Kidney (tissue), 14 donors: ENCODE measurements around the gene BNC1. TPM values are rescaled to one million over a fixed set of nuclear protein-coding genes. Genes with fewer than 3 reads are reported as not detected.
"Not testable (repeated sequence)": the region's sequence is repeated elsewhere in the genome, so short reads cannot be mapped to it uniquely, and the experiment has no call there.

Source experiments
- DNase-seq, 5 donors: peaks; one replicate each; pipeline ENCODE4 v3.0.0-alpha.2; 2013 to 2020
- FAIRE-seq: peaks from 2 replicates; lab custom pipeline; 2012; peaks lifted over from hg19 to GRCh38; lab: Jason Lieb, UNC
- H3K27ac ChIP-seq, 2 donors: one replicate each; pipeline ENCODE4 v1.7.0; 2013; ENCODE audit warnings: low read depth in 2 of 2, low read length in 2 of 2, inconsistent platforms in 1 of 2
- H3K27me3 ChIP-seq: one replicate; pipeline ENCODE4 v1.7.1; 2013; ENCODE audit warnings: low read length, inconsistent platforms; ENCODE audit not compliant: control insufficient read depth, insufficient read depth
- H3K36me3 ChIP-seq, 3 donors: one replicate each; pipeline versions ENCODE4 v1.7.0 to v1.7.1; 2013; ENCODE audit warnings: low read length in 3 of 3, control low read depth in 1 of 3, inconsistent platforms in 1 of 3; ENCODE audit not compliant: insufficient read depth in 3 of 3, control insufficient read depth in 2 of 3
- H3K4me1 ChIP-seq, 3 donors: one replicate each; pipeline versions ENCODE4 v1.7.0 to v1.7.1; 2013; ENCODE audit warnings: low read length in 3 of 3, inconsistent platforms in 1 of 3, low read depth in 1 of 3; ENCODE audit not compliant: control insufficient read depth in 2 of 3, insufficient read depth in 2 of 3
- H3K4me3 ChIP-seq, 3 donors: one replicate each; pipeline versions ENCODE4 v1.7.0 to v1.8.1; 2013; ENCODE audit warnings: low read length in 3 of 3, control low read depth in 1 of 3, inconsistent platforms in 1 of 3
- H3K9ac ChIP-seq, 3 donors: one replicate each; pipeline versions ENCODE4 v1.7.0 to v1.7.1; 2013; ENCODE audit warnings: low read length in 3 of 3, control low read depth in 1 of 3, inconsistent platforms in 1 of 3
- H3K9me3 ChIP-seq, 3 donors: one replicate each; pipeline versions ENCODE4 v1.7.0 to v1.7.1; 2013; ENCODE audit warnings: low read length in 3 of 3, control low read depth in 1 of 3, inconsistent platforms in 1 of 3; ENCODE audit not compliant: control insufficient read depth in 2 of 3, insufficient read depth in 1 of 3
- CTCF ChIP-seq: IDR thresholded peaks from 3 replicates; pipeline ENCODE4 v1.5.1; 2012; ENCODE audit warnings: mild to moderate bottlenecking, moderate library complexity, borderline replicate concordance; ENCODE audit not compliant: insufficient read depth; ENCODE audit errors: extremely low read depth
- intact Hi-C: fragments of 100-400 bp; cut with DNase I; formaldehyde crosslinking; loops from one replicate; pipeline ENCODE4 v1.11.1; 2022
- polyA plus RNA-seq: library from polyadenylated mRNA; stranded (reverse); fragments of 350-450 nt; fragmentation: Illumina TruSeq; extraction: RNeasy Lipid Tissue Mini Kit (QIAGEN cat#74804); gene quantifications from one replicate; pipeline ENCODE4 v1.2.3, GENCODE V29; 2014; ENCODE audit warnings: low read depth, low replicate concordance; ENCODE audit not compliant: insufficient read depth
- total RNA-seq: library from RNA; stranded (reverse); fragmentation: NEBNext Ultra II Directional; extraction: Animal tissue kit (Norgen Biotek cat#: 25700); gene quantifications from one replicate; pipeline ENCODE4 v1.2.1, GENCODE V29; 2021
- donor health status: control.
- donor health status: control.
- donor health status: control.
- donor health status: control.
- donor health status: control.
- donor health status: DM: yes; HTN: yes; CAD: no.
- donor health status: Normal renal cell carcinoma (clear cell type).

BNC1 gene
- total and polyA plus RNA-seq, 2 donors from 2014 or later: 0.38 TPM; not detected in 1

DNA sequence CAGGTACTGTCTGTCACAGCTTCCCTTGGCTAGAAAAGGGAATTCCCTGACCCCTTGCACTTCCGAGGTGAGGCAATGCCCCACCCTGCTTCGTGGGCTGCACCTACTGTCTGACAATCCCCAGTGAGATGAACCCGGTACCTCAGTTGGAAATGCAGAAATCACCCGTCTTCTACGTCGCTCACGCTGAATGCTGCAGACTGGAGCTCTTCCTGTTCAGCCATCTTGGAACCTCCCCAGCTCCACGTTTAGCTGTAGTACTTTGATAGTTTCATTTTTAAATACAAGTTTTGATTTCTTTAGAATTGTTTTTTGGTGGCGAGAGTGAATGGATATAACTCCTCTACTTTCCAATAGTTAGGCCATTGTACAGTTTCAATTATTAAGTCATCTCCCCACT, 59.0 kb downstream of the BNC1 start:
- no peaks in the 10 kb centered on the region for H3K36me3 ChIP-seq
- FAIRE-seq: no peak
- H3K4me3 ChIP-seq: no peak overlapping the region
- intact Hi-C loops: no loop called here
- H3K4me1 ChIP-seq: no peaks in the 10 kb centered on the region
- H3K27ac ChIP-seq: no peak overlapping the region
- no peaks in the 10 kb centered on the region for H3K9me3 ChIP-seq
- DNase-seq: no peak
- no peaks in the 10 kb centered on the region for H3K27me3 ChIP-seq
- H3K9ac ChIP-seq: no peak overlapping the region
- no peak for TF ChIP-seq CTCF

DNA sequence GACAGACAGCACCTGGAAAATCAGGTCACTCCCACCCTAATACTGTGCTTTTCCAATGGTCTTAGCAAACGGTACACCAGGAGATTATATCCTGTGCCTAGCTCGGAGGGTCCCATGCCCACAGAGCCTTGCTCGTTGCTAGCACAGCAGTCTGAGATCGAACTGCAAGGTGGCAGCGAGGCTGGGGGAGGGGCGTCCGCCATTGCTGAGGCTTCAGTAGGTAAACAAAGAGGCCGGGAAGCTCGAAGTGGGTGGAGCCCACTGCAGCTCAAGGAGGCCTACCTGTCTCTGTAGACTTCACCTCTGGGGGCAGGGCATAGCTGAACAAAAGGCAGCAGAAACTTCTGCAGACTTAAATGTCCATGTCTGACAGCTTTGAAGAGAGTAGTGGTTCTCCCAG, 62.7 kb downstream of the BNC1 start:
- not testable (repeated sequence) for H3K27me3 ChIP-seq, FAIRE-seq

GRCh38 chr15:83219026-83219425, 65.4 kb downstream of the BNC1 start:
- intact Hi-C loops: no loop called here
- no peak for FAIRE-seq

More for the DNA sequence above, 62.7 kb downstream of the BNC1 start:
- intact Hi-C loops, H3K27ac ChIP-seq, H3K36me3 ChIP-seq, H3K4me1 ChIP-seq, H3K9me3 ChIP-seq, DNase-seq, H3K4me3 ChIP-seq, H3K9ac ChIP-seq: not testable (repeated sequence)

DNA sequence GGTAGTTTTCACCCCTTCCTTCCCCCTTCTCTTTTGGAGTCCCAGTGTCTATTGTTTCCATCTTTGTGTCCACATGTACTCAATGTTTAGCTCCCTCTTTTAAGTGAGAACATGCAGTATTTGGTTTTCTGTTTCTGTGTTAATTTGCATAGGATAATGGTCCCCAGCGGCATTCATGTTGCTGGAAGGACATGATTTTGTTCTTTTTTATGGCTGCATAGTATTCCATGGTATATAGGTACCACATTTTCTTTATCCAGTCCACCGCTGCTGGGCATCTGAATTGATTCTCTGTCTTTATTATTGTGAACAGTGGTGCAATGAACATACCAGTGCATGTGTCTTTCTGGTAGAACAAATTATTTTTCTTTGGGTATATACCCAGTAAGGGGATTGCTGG, 69.2 kb downstream of the BNC1 start:
- intact Hi-C loops: no loop called here
- DNase-seq: no peak
- Histone ChIP-seq H3K27me3 (no peaks in the 10 kb centered on the region), H3K9me3 (no peaks in the 10 kb centered on the region), H3K9ac (no peak overlapping the region), H3K4me3 (no peak overlapping the region), H3K4me1 (no peaks in the 10 kb centered on the region), H3K27ac (no peak overlapping the region), H3K36me3 (no peaks in the 10 kb centered on the region)
- no peak for FAIRE-seq
- TF ChIP-seq CTCF: no peak

More at GRCh38 chr15:83219026-83219425, 65.4 kb downstream of the BNC1 start:
- H3K36me3 ChIP-seq: no peaks in the 10 kb centered on the region
- H3K27me3 ChIP-seq: no peaks in the 10 kb centered on the region
- H3K27ac ChIP-seq: no peak overlapping the region
- H3K4me3 ChIP-seq: no peak overlapping the region
- H3K4me1 ChIP-seq: no peaks in the 10 kb centered on the region
- DNase-seq: no peak
- no peak for TF ChIP-seq CTCF
- H3K9me3 ChIP-seq: no peaks in the 10 kb centered on the region
- no peak overlapping the region for H3K9ac ChIP-seq
